Esophagus squamous epithelium (tissue), 4 donors: Measurements from ENCODE around the gene PPP1R3E.

Experiments
- CTCF ChIP-seq, 6 experiments: fragments of 450-650 bp in 4 of 6; fragments of 200-600 bp in 2 of 6; sonication (generic) in 2 of 6; IDR thresholded peaks; one replicate each; pipeline ENCODE4 v1.5.1; 2016 to 2019; ENCODE audit warnings: antibody characterized with exemption in 6 of 6, mild to moderate bottlenecking in 4 of 6, moderate library complexity in 4 of 6
- POLR2A ChIP-seq, 4 donors: fragments of 450-650 bp; IDR thresholded peaks; one replicate each; pipeline ENCODE4 v1.6.1; 2017; ENCODE audit warnings: antibody characterized with exemption in 4 of 4, mild to moderate bottlenecking in 4 of 4, moderate library complexity in 3 of 4

GRCh38 chr14:23296012-23296777 is 6.5 kb downstream of the PPP1R3E start:
- TF ChIP-seq CTCF (IDR thresholded peaks at IDR 0.05) = no peak
- TF ChIP-seq POLR2A (IDR thresholded peaks at IDR 0.05) = no peak
